Astrocyte (in vitro differentiated cells and primary cell): ENCODE measurements around the gene UBE2D2. TPM values are rescaled to one million over a fixed set of nuclear protein-coding genes. Genes with fewer than 3 reads are reported as not detected.

Experiments used
- DNase-seq: peaks from one replicate; pipeline ENCODE4 v3.0.0-alpha.2; 2010; ENCODE audit warnings: low read depth
- FAIRE-seq: peaks from 2 replicates; lab custom pipeline; 2011; peaks lifted over from hg19 to GRCh38; lab: Jason Lieb, UNC
- H2AFZ ChIP-seq: 2 replicates; pipeline ENCODE4 v1.6.0; 2012; ENCODE audit warnings: low read depth, low read length, inconsistent platforms
- H3K27ac ChIP-seq: 2 replicates; pipeline ENCODE4 v1.5.1; 2011; ENCODE audit warnings: low read depth, low read length, inconsistent platforms
- H3K27me3 ChIP-seq: 2 replicates; pipeline ENCODE4 v1.6.0; 2011; ENCODE audit warnings: low read length, inconsistent platforms; ENCODE audit not compliant: insufficient read depth
- H3K36me3 ChIP-seq: 2 replicates; pipeline ENCODE4 v1.5.1; 2011; ENCODE audit warnings: low read length, inconsistent platforms; ENCODE audit not compliant: insufficient read depth
- H3K4me1 ChIP-seq: 2 replicates; pipeline ENCODE4 v1.5.1; 2011; ENCODE audit warnings: low read length, inconsistent platforms; ENCODE audit not compliant: insufficient read depth
- H3K4me2 ChIP-seq: 2 replicates; pipeline ENCODE4 v1.6.0; 2012; ENCODE audit warnings: low read length, inconsistent platforms
- H3K4me3 ChIP-seq: 2 replicates; pipeline ENCODE4 v1.5.1; 2011; ENCODE audit warnings: low read depth, mild to moderate bottlenecking, low read length, inconsistent platforms; ENCODE audit not compliant: insufficient read depth
- H3K79me2 ChIP-seq: 2 replicates; pipeline ENCODE4 v1.6.0; 2012; ENCODE audit warnings: mild to moderate bottlenecking, low read length, inconsistent platforms; ENCODE audit not compliant: insufficient read depth
- H3K9ac ChIP-seq: 2 replicates; pipeline ENCODE4 v1.6.0; 2012; ENCODE audit warnings: mild to moderate bottlenecking, low read length, inconsistent platforms
- H3K9me3 ChIP-seq: 2 replicates; pipeline ENCODE4 v1.5.1; 2012; ENCODE audit warnings: low read depth, mild to moderate bottlenecking, low read length, inconsistent platforms; ENCODE audit not compliant: insufficient read depth
- H4K20me1 ChIP-seq: 2 replicates; pipeline ENCODE4 v1.6.0; 2012; ENCODE audit warnings: low read length, inconsistent platforms; ENCODE audit not compliant: insufficient read depth
- H3K27ac Mint-ChIP-seq: one replicate; pipeline ENCODE4 v1.8.0; 2021; ENCODE audit warnings: mild to moderate bottlenecking, mixed read lengths; ENCODE audit not compliant: unreplicated experiment
- H3K27me3 Mint-ChIP-seq: one replicate; pipeline ENCODE4 v1.8.0; 2021; ENCODE audit warnings: low read depth, mixed read lengths; ENCODE audit not compliant: unreplicated experiment
- H3K36me3 Mint-ChIP-seq: one replicate; pipeline ENCODE4 v1.8.0; 2021; ENCODE audit warnings: low read depth, mixed read lengths; ENCODE audit not compliant: unreplicated experiment
- H3K4me1 Mint-ChIP-seq: one replicate; pipeline ENCODE4 v1.8.0; 2021; ENCODE audit warnings: low read depth, mixed read lengths; ENCODE audit not compliant: unreplicated experiment
- H3K4me3 Mint-ChIP-seq: one replicate; pipeline ENCODE4 v1.8.0; 2021; ENCODE audit warnings: mild to moderate bottlenecking, moderate library complexity, mixed read lengths; ENCODE audit not compliant: unreplicated experiment
- H3K9me3 Mint-ChIP-seq: one replicate; pipeline ENCODE4 v1.8.0; 2021; ENCODE audit warnings: mild to moderate bottlenecking, mixed read lengths; ENCODE audit not compliant: unreplicated experiment
- CTCF ChIP-seq: IDR thresholded peaks from 2 replicates; pipeline ENCODE4 v1.5.1; 2011; ENCODE audit warnings: low read depth, mild to moderate bottlenecking, inconsistent platforms, low read length, moderate library complexity; ENCODE audit not compliant: insufficient read depth
- EZH2 ChIP-seq: IDR thresholded peaks from 2 replicates; pipeline ENCODE4 v1.6.1; 2012; ENCODE audit warnings: mild to moderate bottlenecking, low read length, inconsistent platforms; ENCODE audit not compliant: insufficient read depth
- total RNA-seq: library from RNA; stranded (reverse); gene quantifications from 2 replicates; pipeline ENCODE4 v1.2.1, GENCODE V29; 2021

UBE2D2 gene
- total RNA-seq, 1 donor from 2014 or later: 169 TPM

- peak; percentile 20 for DNase-seq
These were observed 8.3 kb downstream of the UBE2D2 start for GRCh38 chr5:139569270-139569955.

GRCh38 chr5:139571543-139571942 lies 10.4 kb downstream of the UBE2D2 start:
- FAIRE-seq: no peak
- H3K9ac ChIP-seq: no peak overlapping the region
- H2AFZ ChIP-seq: no peak overlapping the region
- H3K4me2 ChIP-seq: no peak overlapping the region
- no peaks in the 10 kb centered on the region for H3K9me3 Mint-ChIP-seq
- H3K27ac Mint-ChIP-seq: peak overlapping the region; percentile 48
- DNase-seq: no peak
- H3K27me3 Mint-ChIP-seq: no peaks in the 10 kb centered on the region
- H3K27me3 ChIP-seq: no peaks in the 10 kb centered on the region
- H3K36me3 ChIP-seq: no peaks in the 10 kb centered on the region
- peaks cover 87% of the 10 kb centered on the region for H4K20me1 ChIP-seq
- no peak overlapping the region for H3K4me3 Mint-ChIP-seq
- H3K4me1 Mint-ChIP-seq: peaks cover 31% of the 10 kb centered on the region
- H3K4me3 ChIP-seq: no peak overlapping the region
- peaks cover 2% of the 10 kb centered on the region for H3K36me3 Mint-ChIP-seq
- no peak for TF ChIP-seq EZH2
- no peak for TF ChIP-seq CTCF
- H3K79me2 ChIP-seq: peaks cover 99% of the 10 kb centered on the region
- no peak overlapping the region for H3K27ac ChIP-seq
- no peaks in the 10 kb centered on the region for H3K9me3 ChIP-seq
- H3K4me1 ChIP-seq: peaks cover 3% of the 10 kb centered on the region

More at GRCh38 chr5:139569270-139569955, 8.3 kb downstream of the UBE2D2 start:
- no peak for FAIRE-seq
- no peak overlapping the region for H3K27ac Mint-ChIP-seq
- no peaks in the 10 kb centered on the region for H3K27me3 Mint-ChIP-seq
- Histone ChIP-seq H3K9ac (no peak overlapping the region), H3K36me3 (peaks cover 3% of the 10 kb centered on the region), H3K27ac (no peak overlapping the region), H3K4me1 (peaks cover 12% of the 10 kb centered on the region), H3K4me3 (no peak overlapping the region), H2AFZ (no peak overlapping the region), H3K27me3 (no peaks in the 10 kb centered on the region), H3K4me2 (no peak overlapping the region), H4K20me1 (peaks cover 87% of the 10 kb centered on the region), H3K9me3 (no peaks in the 10 kb centered on the region), H3K79me2 (peaks cover 99% of the 10 kb centered on the region)
- peaks cover 26% of the 10 kb centered on the region for H3K4me1 Mint-ChIP-seq
- peaks cover 2% of the 10 kb centered on the region for H3K36me3 Mint-ChIP-seq
- TF ChIP-seq CTCF: no peak
- peak overlapping the region; percentile 4 for H3K4me3 Mint-ChIP-seq
- no peaks in the 10 kb centered on the region for H3K9me3 Mint-ChIP-seq

GRCh38 chr5:139571966-139572365 lies 10.8 kb downstream of the UBE2D2 start:
- no peak for TF ChIP-seq EZH2
- no peak for TF ChIP-seq CTCF
- no peak overlapping the region for H3K4me3 Mint-ChIP-seq
- FAIRE-seq (no peak), DNase-seq (no peak)
- H3K4me1 Mint-ChIP-seq: peaks cover 34% of the 10 kb centered on the region
- H4K20me1 ChIP-seq: peaks cover 87% of the 10 kb centered on the region
- H3K27ac ChIP-seq: no peak overlapping the region
- no peak overlapping the region for H3K9ac ChIP-seq
- no peaks in the 10 kb centered on the region for H3K27me3 Mint-ChIP-seq
- H3K36me3 Mint-ChIP-seq: peaks cover 2% of the 10 kb centered on the region
- no peaks in the 10 kb centered on the region for H3K9me3 Mint-ChIP-seq
- peaks cover 3% of the 10 kb centered on the region for H3K4me1 ChIP-seq
- H3K4me3 ChIP-seq: no peak overlapping the region
- no peaks in the 10 kb centered on the region for H3K27me3 ChIP-seq
- H3K36me3 ChIP-seq: no peaks in the 10 kb centered on the region
- no peaks in the 10 kb centered on the region for H3K9me3 ChIP-seq
- no peak overlapping the region for H2AFZ ChIP-seq
- H3K4me2 ChIP-seq: no peak overlapping the region
- H3K79me2 ChIP-seq: peaks cover 99% of the 10 kb centered on the region
- H3K27ac Mint-ChIP-seq: peak overlapping the region; percentile 48
